OCI-M2 (cell line): ENCODE results near the gene SLC2A1.

ENCODE experiments used
- DNase-seq: peaks from one replicate; lab custom pipeline; 2025; ENCODE audit not compliant: unreplicated experiment; lab: John Stamatoyannopoulos, UW

The SLC2A1 gene

DNA sequence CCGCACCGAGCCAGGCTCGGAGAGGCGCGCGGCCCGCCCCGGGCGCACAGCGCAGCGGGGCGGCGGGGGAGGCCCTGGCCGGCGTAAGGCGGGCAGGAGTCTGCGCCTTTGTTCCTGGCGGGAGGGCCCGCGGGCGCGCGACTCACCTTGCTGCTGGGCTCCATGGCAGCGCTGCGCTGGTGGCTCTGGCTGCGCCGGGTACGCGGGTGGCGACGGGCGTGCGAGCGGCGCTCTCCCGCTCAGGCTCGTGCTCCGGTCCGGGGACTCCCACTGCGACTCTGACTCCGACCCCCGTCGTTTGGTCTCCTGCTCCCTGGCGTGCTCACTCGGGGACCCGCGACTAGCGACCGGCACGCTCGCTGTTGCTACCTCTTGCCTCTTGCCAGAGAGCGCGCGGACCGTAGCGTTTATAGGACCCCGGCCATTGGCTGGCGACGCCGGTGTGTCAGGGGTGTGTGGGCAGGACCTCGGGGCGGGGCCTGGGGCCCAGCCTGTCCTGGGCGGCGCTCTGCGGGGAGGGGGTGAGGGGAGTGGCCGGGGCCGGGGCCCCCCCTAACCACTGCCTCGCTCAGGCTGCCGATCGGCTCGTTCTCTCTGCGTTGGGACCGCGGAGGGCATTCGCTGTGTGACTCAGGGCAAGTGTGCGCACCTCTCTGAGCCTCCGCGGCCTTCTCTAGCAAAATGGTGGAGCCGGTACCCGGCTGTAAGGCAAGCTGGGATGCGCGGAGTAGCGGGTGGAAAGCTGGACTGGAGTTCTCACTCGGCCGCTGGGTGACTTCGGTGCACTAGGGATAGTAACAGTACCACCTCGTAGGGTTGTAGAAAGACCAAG, at the start of gene SLC2A1:
Gene SLC2A1 (minus strand): TSS at position 381 of the 832 bp plus-strand sequence. CDS start 217 bp downstream, at position 164.
- no peak for DNase-seq

DNA sequence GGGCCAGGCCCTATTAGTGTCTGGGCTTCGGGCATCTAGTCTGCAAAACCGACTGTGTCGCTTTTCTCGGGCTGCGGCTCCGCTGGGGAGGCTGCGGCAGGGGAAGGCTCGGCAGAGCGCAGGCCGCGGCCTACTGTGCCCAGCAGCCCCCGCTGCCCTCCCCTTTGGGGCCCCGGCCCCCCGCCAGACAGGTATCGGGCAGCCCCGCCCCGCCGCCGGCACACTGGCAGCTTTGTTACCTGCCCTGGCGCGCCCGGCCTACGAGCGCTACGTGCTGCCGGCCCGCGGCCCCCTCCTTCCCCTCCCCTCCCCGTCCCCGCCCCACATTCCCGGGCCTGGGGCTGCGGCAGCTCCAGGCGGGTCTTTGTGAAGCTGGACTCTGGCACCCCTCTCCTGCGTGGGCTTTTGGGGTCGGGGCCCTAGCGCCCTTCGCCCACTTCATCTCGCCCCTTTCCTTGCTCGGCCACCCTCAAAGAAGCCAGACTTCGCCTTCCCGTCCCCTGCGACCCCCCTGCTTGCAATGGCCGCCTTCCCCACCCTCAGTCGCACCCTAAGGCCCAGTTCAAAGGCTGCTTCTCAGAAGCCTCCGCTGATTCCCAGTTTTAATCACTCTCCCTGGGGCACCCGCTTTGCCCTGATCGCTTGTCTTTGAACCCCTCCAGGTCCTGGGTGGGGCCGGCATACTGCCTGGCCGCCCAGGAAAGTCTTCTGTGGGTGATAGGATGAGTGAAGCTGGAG, 48.9 kb upstream of the SLC2A1 start:
- DNase-seq: no peak

DNA sequence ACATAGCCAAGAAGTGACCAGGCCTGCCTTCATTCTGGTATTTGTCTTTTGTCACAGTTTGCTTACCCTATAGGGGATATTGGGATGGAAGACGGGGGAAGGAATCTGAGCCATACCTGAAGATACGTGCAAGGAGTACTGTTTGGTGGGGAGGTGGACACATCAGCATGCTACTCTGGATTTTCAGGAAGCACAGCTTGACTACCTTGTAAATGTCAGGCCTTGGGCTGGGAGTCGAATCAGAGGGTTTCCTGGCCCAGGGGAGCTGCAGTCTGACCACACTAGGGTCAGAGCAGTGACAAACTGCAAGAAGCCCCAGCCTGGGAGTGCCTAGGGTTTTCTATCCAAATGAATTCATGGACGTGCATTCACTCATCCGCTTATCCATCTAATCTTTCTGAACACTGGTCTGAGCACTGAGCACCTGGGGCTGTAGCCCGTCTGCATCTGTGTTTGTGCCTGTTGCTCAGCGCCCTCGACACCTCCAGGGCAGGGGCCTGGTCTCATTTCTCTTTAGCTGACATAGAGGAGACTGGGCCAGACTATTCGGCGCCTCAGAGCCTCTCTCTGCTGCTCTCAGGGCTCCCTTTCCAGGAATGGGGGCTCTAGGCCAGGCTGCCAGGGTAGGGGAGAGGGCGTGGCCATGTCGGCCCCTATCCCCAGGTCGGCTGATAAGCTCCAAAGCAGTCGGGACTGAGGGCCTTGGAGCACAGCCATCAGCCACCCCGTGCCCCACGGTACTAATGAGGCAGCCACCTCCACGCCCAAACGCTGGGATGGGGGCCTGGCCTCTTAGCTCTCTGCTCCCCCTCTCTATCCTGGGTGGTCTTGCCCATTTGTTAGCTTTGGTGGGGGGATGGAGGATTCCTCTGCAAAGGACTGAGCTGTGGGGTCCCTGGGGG, 47.0 kb upstream of the SLC2A1 start:
- no peak for DNase-seq

DNA sequence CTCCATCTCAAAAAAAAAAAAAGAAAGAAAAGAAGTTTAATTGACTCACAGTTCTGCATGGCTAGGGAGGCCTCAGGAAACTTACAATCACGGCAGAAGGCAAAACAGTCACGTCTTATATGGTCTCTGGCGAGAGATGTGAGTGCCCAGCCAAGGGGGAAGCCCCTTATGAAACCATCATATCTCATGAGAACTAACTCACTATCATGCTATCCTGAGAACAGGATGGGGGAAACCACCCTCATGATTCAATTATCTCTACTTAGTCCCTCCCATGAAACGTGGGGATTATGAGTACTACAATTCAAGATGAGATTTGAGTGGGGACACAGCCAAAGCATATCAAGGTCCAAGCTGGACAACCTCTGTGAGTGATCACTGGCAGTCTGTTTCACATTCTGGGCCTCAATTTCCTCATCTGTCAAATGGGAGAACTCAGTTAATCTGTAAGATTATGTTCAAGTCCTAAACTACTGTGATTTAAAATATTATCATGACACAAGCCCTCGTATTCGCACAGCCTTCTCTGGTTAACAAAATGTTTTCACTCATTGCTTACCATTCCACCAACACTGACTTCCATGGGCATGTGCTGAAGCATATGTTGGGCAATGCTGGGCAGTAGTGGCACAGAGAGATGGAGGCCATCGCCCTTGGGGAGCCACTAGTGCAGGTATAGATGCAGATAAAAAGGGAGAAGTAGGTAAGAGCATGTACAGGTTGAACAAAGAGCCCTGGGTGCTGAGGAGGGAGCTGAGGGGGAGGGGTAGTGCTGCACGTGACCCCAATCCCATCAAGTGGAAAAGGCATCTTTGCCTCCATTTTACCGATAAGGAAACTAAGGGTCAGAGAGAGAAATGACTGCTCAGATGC, 46.2 kb upstream of the SLC2A1 start:
- no peak for DNase-seq

DNA sequence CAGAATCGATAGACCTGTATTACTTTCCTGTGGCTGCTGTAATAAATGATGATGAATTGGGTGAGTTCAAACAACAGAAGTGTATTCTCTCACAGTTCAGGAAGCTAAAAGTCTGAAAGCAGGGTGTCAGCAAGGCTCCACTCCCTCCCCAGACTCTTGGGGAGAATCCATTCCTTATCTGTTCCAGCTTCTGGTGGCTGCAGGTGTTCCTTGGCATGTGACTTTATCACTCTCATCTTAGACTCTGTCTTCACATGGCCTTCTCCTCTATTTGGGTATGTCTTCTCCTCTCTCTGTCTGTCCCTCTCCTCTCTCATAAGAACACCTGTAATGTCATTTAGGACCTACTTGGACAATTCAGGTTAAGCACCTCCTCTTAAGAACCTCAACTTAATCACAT, 44.1 kb upstream of the SLC2A1 start:
- no peak for DNase-seq

DNA sequence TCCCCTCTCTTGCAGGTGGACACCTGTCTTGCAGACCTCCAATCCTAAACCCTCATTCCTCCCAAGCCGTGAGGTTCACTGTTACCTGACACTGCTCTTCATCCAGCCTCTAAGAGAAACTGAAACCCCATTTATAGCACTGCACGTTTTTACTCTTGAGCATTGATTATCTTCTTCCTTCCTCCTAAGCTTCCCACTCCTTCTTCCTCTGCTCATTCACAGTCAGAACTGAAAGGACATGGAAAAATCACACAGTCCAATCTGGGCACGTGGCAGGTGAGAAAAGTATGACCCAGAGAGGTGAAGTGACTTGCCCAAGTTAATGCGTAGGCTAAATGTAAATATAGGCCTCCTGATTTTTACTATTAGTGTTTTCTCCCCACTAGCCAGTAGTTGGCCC, 43.4 kb upstream of the SLC2A1 start:
- DNase-seq: no peak

DNA sequence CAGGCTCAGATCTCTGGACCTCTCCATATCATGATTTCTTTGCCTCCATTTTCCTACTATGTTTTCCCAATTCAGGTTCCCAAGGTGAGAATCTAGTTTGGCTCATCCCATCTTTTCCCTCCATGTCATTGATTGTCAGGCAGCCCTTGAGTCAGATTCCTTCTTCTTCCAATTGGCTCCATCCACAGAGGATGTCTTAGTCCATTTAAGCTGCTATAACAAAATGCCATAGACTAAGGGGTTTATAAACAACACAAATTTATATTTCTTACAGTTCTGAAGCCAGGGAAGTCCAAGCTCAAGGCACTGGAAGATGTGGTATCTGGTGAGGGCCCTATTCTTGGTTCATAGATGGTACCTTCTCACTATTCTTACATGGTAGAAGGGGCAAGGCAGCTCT, 42.8 kb upstream of the SLC2A1 start:
- DNase-seq: no peak

DNA sequence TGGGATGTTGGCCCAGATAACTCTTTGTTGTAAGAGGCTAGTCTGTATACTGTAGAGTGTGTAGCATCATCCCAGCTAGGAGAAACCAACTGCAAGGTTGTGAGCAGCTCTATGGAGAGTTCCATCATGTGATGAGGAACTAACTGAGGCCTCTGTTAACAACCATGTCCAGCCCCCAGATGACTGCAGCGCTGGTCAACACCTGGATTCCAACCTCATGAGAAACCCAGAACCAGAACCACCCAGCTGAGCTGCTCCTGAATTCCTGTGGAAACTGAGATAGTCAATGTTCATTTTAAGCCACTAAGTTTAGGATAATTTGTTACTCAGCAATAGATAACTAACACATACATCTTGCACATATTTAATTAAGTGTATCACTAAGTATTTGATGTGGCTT, 41.6 kb upstream of the SLC2A1 start:
- DNase-seq: no peak

DNA sequence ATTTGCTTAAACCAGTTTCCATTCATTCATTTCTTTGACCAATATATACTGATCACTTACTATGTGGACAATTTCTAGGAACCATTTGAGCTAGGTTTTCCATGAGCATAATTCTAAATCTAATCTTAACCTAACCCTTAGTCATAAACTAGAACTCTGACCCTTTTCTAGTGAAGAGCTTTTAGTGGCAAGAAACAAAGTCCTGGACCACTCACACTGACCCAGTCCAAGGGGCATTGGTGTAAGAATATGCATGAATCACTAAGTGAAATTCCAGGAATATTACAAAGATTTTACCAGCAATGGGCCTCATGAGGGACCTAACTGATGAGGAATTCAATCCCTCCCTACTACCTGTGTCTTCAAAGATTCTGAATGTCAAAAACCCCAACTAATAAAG, 40.6 kb upstream of the SLC2A1 start:
- no peak for DNase-seq

DNA sequence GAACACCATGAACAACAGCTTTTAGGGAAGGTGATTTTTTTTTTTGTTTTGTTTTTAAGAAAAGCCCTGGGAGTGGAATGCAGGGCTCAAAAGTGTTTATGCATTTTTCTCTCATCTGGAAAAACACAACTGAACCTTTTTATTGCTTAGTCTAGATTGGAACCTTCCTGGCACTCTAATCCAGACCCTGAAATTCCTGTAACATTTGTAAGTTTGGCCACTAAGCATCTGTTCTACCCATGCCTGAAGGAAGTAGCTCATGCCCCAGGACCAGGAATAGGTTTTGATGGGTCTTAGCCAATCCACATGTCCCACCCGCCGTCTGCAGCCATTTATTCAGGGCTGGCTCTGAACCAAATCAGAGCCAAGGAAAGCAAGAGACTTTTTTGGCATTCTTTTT, 39.7 kb upstream of the SLC2A1 start:
- DNase-seq: no peak

DNA sequence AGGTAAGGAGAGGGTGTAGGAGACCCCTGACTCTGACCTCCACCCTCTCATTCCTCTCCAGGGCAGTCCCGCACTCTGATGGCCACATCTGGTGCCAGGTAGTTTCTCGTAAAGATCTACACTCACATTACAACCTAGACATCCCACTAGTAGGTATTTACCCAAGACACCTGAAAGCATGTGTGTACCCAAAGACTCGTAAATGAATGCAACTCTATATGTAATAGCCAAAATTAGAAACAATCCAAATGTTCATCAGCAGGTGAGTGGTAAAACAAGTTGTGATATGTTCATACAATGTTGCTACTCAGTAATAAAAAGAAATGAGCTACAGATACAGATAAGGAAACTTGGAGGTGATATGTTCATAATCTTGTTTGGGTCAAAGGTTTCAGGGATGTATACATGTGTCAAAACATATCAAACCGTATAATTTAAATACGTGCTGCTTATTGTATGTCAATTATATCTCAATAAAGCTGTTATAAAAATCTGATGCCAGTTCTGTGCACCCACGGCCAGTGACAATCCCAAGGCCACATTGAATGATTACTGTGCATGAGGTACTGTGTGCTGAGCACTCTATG, 37.8 kb upstream of the SLC2A1 start:
- DNase-seq: no peak

DNA sequence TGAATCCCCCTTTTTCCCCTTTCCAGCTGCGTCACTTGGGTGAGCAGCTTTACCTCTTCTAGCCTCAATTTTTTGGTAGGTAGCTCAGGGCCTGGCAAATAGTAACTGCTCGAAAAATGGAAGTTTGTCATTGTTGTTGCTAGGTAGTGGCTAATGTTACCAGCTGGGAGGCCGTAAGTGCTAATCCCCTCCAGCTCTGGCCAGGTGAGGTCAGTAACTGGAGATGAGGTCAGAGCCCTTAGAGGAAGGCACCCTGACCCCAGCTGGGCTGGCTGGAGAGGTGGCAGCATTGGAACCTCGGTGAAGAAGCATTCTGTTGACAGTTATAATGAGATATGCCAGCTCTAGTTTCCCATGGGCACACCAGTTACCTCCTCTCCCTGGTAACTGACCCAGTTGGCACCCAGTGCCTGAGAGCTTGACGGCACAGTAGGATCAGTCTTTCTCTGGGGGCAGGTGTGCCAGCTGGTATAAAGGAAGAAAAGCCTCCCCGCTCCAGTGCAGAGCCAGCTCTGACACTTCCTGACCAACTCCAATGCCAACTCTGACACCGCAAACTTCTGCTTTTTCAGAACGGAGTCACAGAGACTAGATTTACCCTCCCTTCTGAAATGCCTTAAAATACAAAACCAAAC, 35.0 kb upstream of the SLC2A1 start:
- no peak for DNase-seq

DNA sequence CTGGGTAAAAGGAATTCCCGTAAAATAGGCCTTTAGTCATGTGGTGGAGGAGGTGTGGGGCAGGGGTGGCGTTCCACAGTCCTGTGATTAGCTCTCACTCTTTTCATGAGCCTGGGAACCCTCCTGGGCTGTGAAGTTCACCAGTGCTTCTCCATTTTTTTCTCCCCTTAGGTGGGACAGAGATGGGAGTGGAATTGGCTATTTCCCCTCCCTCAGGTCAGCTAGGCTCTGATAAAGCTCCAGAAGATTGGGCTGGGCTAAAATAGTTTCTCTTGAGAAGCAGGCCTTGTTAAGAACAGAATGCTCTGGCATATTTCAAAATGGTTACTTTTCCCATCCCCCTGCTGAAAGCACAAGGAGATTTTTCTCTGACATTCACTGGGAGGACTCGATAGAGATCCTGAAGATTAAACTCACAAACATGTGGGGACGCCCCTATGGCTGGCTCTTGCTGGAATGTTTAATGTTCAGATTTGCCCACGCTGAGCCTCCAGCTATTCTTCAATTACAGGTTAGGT, 33.4 kb upstream of the SLC2A1 start:
- DNase-seq: no peak

DNA sequence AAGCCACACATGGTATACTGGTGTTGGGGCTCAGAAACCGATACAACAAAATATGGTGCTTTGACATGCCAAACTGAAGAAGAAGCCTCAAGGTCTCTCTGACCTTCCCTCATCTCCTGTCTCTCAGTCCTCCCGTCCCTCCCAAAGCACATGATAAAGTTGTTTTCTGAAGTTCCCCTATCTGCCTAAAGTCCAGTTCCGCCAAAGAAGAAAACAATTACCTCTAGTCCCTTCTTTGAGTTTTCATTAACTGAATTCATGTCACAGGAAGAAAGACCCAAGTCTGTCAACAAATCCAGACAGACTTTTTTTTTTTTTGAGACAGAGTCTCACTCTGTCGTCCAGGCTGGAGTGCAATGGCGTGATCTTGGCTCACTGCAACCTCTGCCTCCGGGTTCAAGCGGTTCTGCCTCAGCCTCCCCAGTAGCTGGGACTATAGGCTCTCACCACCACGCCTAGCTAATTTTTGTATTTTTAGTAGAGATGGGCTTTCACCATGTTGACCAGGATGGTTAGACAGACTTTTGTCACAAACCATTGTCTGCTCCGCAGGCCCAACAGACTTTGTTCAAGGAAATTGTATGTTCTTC, 32.2 kb upstream of the SLC2A1 start:
- DNase-seq: no peak

DNA sequence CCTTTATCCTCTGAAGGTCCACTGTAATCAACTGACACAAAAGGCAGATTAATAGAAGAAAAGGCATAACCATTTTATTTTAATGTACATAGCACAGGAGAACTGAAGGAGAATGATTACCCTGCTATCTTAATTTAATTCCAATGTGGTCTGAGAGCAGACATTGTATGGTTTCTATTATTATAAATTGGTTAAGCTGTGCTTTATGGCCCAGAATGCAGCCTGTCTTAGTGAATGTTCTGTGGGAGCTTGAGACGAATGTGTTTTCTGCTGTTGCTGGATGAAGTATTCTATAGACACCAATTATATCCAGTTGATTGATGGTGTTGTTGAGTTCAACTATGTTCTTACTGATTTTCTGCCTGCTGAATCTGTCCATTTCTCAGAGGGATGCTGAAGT, 25.0 kb upstream of the SLC2A1 start:
- DNase-seq: no peak

DNA sequence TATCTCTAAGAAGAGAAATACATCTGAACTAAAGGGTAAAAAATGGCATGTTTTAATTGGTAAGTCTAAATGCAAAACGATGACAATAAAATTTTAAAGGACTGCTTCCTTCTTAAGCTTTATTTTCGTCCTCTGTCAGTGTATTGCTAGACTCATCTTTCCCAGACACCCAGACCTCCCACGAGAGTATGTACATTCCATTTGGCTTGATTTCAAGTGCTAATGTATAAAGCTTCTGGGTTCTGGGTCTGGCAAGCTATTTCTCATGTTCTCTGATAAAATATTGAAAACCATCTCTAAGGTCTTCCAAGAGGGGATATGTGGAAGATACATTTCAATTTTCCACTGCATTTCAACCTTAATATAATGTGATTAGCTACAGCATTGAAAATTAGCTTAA, 24.6 kb upstream of the SLC2A1 start:
- DNase-seq: no peak

DNA sequence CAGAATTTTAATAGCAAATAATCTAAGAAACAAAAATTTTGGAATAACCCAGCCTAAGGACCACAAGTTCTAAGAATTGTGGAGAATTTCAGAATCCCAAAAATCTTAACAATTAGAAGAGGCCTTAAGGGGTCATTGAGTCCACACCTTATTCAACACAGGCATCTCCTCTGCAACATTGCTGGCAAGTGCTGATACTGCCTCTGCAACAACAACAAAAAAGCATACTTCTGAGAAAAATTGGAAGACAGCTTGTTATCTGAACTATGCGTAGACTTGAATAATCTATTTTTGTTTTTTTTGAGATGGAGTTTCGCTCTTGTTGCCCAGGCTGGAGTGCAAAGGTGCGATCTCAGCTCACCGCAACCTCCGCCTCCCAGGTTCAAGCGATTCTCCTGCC, 24.0 kb upstream of the SLC2A1 start:
- DNase-seq: no peak

DNA sequence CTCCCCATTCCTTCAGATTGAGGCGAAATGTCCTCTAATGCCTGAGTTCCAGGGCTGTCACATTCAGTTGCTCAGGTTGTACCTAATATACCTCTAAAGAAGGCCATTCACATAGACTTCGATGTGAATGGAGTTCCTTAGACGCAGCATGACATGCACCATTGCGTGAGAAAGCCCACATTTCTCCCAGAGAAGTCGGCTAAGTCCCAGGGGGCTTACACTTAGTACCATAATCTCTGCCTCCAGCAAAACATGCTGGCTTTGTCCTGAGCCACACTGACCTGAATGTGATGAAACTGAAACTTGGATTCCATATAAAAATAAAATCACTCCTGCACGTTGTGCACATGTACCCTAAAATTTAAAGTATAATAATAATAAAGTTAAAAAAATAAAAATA, 23.2 kb upstream of the SLC2A1 start:
- DNase-seq: no peak

DNA sequence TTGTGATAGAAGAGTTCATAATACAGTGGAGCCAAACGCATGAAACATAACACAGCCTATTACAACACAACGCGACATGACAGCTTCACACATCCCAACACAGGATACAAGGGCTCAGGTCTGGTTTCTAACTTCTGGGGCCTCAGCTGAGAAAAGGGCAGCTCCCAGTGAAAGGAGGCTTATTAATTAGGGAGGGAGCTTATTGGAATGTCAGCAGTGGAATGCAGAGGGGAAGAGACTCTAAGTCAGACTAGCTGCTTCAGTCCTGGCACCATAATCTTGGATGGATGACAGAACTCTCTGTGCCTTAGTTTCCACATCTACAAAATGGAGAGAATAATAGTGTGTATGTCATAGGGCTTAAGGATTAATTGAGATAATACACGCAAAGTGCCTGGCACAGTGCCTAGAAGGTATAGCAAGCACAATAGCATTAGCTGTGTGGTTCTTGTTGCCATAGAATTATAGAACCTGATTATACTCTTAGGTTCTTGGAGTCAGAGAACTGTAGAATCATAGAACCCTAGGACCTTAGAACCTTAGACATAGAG, 22.7 kb upstream of the SLC2A1 start:
- no peak for DNase-seq
